Islet precursor cell (in vitro differentiated cells): Measurements from ENCODE around the gene SMAP1.

Source experiments
- DNase-seq: peaks from one replicate; pipeline ENCODE4 v3.0.0-alpha.2; 2018

The SMAP1 gene

GRCh38 chr6:70844301-70844700, 176.6 kb downstream of the SMAP1 start:
- no peak for DNase-seq

DNA sequence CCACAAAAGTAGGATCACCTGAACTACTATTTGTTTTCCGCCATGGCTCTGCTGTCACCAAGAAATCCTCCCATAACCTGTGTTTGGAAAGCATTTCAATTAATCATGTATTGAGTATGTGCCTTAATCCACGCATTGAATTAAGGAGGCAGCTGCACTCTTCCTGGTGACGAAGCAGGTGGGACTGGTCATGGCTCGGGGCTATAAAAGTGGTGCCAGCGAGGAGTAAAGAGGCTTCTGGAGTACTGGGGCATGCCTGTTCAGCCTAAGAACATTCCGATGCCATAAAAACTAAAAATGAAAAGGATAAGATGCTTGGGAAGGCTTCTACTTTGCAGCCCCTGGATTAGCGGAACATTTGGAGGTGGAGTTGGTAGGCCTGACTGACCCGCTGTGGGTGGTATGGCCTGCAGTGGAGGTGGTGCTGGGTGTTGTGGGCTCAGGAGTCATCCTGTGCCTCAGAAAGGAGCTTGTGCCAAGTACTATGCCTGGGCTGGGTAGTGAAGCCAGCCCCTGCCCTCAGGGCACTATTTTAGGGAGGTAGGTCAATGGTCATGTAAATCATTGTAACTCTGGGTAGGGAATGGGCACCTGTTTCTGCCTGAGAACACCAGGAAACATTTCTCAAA, 178.6 kb downstream of the SMAP1 start:
- DNase-seq: no peak

GRCh38 chr6:70847106-70848084, 179.7 kb downstream of the SMAP1 start:
- DNase-seq: no peak

GRCh38 chr6:70849348-70850069, 181.8 kb downstream of the SMAP1 start:
- DNase-seq: no peak

DNA sequence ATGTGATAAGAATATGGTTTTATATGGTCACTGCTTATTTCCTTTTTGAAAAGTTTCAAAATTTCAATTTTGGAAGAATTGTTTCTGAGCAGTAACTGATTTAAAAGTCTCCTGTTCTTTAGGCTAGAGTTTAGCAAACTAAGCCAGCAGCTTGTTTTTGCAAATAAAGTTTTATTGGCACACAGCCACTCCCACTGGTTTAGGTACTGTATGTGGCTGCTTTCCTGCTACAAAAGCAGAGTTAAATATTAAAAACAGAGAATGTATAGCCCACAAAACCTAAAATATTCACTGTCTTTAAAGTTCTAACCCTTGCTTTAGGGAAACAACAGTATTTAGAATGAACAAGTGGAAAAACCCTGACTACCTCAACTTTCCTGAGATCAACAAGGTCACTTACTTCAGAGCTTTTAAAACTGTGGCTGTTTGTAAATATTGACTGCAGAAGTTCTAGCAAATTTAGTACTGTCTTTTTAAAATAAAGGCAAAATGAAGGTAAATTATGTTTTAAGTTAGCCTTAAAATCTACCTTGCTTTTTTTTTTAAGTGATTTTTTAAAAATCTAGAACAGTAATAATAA, 185.1 kb downstream of the SMAP1 start:
- no peak for DNase-seq

DNA sequence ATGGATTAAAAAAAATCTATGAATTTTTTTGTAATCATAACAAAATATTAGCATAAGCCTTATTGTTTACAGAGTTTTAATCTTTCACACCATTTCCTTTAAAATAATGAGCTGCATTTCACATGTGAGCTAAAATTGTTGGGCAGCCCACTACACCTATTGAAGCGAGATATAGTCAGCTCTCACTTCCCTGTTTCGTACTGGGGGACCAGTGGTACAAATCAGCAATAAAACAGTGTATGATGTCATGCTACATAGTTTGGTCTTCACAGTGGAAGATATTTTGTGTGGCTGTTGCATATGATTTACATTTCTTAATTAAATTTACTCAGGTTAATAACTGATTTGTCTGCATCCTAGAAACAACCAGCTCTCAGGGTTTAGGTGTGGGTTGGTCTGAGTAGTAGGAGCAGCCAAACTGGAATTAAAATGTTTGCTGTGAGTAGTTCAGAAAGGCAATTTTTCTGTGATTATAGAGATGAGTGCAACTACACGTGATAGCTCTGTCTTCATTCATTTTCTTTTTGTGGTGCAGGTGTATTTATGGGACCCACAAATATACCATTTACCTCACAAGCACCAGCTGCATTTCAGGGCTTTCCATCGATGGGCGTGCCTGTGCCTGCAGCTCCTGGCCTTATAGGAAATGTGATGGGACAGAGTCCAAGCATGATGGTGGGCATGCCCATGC, 189.8 kb downstream of the SMAP1 start:
- DNase-seq: no peak

DNA sequence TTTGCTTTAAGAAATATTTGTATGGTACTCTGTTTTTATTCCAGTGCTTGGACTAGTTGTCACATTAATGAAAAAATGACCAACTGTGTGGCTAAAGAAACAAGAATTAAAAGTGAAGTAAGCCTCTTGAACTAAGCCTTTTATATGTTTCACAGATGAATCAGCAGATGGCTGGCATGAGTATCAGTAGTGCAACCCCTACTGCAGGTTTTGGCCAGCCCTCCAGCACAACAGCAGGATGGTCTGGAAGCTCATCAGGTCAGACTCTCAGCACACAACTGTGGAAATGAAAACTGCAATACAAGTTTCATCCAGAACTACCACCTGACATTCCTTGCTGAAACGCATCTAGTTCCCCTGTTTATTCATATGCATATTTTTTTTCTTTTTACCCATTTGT, 192.4 kb downstream of the SMAP1 start:
- DNase-seq: no peak

GRCh38 chr6:70860920-70861319, 193.2 kb downstream of the SMAP1 start:
- DNase-seq: no peak

DNA sequence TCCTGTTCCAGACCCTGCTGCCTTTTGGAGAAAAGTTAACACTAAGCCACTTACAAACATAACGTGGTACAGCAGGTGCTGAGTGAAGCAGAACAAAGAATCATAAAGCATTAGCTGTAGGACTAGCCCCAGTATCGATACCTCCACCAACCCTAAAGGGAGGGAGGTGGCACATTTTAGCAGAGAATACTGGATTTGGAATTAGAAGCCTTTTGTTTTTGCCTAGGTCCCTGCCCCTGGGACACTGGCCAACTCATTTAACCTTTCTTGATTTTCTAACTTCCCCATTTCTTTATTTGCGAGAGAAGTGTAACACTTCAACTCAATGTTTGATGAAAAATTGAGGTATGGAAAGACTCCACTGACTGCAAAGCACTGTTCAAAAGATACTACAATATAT, 195.7 kb downstream of the SMAP1 start:
- no peak for DNase-seq

DNA sequence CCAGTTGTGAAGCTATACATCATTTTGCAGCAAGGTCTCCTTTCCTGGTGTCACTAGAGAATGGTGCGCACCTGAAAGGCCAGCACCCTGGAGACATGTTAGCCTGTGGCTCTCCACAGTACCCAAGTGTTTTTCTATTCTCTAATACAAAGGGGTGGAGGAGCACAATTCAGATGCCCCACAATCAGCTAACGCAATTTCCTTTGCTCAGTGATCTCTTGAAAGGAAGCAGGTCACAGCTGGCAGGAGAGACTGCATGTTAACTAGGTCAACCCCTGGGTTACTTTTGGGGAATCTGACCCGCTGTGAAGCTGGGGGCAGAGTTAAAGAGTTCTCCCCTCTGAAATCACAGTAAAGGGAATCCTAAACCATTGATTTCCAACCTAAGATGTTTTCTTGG, 196.7 kb downstream of the SMAP1 start:
- DNase-seq: no peak

DNA sequence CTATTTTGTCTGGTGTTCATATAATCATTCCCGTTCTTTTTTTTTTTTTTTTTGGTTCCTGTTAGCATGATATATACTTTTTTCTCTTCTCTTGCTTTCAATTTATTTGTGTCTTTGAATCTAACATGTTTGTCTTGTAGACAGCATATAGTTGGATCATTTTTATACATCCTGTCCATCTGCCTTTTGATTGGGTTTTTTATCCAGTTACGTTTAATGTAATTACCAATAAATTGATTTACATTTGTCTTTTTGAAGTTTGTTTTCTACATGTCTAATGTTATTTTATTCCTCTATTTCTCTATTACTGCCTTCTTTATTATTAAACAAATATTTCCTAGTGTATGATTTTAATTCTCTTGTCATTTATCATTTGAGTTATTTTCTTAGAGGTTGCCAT, 204.8 kb downstream of the SMAP1 start:
- no peak for DNase-seq

- no peak for DNase-seq
Observed at GRCh38 chr6:70874181-70874913, 206.7 kb downstream of the SMAP1 start.

GRCh38 chr6:70879496-70879895, 211.8 kb downstream of the SMAP1 start:
- no peak for DNase-seq

- peak; percentile 80 for DNase-seq
Observed at GRCh38 chr6:70884074-70884983, 216.6 kb downstream of the SMAP1 start.

GRCh38 chr6:70886071-70886470, 218.4 kb downstream of the SMAP1 start:
- no peak for DNase-seq

DNA sequence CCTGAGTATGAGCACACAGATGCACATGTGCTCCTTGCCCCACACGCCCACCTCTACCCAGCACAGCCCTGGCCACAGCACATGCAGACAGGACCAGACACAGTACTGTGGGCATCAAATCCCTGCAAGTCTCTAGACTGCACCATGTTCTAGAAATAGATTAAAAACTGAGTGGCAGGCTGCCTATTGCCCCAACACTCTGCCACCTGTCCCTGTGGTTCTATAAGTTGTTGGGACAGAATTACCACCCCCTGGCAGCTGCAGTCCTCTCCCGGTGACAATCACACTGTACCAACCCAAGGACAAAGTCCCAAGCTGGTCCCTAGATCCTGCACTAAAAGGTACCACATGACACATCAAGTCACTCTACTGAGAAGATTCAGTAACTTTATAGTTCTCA, 219.0 kb downstream of the SMAP1 start:
- no peak for DNase-seq

DNA sequence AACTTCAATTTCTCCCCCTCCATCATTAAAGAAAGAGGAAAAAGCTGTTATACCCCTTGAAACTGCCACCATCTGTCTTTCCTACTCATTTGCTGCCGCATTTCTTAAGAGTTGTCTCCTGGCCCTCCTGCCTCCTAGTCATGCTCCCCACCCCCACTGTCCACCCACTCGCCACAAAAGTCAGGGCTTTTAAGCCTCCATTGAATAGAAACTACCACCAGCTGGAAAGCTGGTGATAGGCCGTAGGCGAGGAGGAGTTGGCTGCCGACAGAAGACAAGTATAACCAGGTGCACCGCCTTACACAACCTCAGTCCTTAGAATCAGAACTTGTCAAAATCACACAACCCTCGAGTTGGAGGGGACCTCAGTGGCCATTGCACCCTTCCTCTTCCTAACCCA, 221.6 kb downstream of the SMAP1 start:
- no peak for DNase-seq

- no peak for DNase-seq
Observed at GRCh38 chr6:70894001-70894400, 226.3 kb downstream of the SMAP1 start.

GRCh38 chr6:70900047-70900446, 232.4 kb downstream of the SMAP1 start:
- DNase-seq: no peak

- no peak for DNase-seq
Observed at GRCh38 chr6:70901324-70901723, 233.6 kb downstream of the SMAP1 start.
